SU-DHL-6 (cell line): Measurements from ENCODE around the gene SLC9A9.

Experiments used
- H2AFZ ChIP-seq: fragments of 200-600 bp; sonication (generic); 2 replicates; pipeline ENCODE4 v1.6.1; 2014; ENCODE audit warnings: low read depth, mild to moderate bottlenecking, moderate library complexity, mixed read lengths, antibody characterized with exemption, low read length; ENCODE audit not compliant: severe bottlenecking
- H3F3A ChIP-seq: fragments of 200-600 bp; shearing (Covaris generic); 2 replicates; pipeline ENCODE4 v1.6.0; 2016; ENCODE audit warnings: antibody characterized with exemption, mild to moderate bottlenecking; ENCODE audit not compliant: insufficient read depth
- H3K27ac ChIP-seq: fragments of 200-600 bp; sonication (generic); 2 replicates; pipeline ENCODE4 v1.5.1; 2016; ENCODE audit warnings: low read depth, mild to moderate bottlenecking, low read length, moderate library complexity, mixed read lengths
- H3K27me3 ChIP-seq: fragments of 200-600 bp; sonication (generic), shearing (Covaris generic); 2 replicates; pipeline ENCODE4 v1.6.0; 2014; ENCODE audit warnings: mild to moderate bottlenecking, low read length
- H3K36me3 ChIP-seq: fragments of 200-600 bp; sonication (generic); 2 replicates; pipeline ENCODE4 v1.6.1; 2014; ENCODE audit warnings: mild to moderate bottlenecking, low read length, mixed read lengths
- H3K4me2 ChIP-seq: fragments of 300-600, 200-600 bp; shearing (Covaris generic), sonication (generic); 2 replicates; pipeline ENCODE4 v1.6.0; 2014; ENCODE audit warnings: low read length, low read depth, mild to moderate bottlenecking; ENCODE audit not compliant: poor library complexity, severe bottlenecking
- H3K4me3 ChIP-seq: fragments of 200-600 bp; sonication (generic); 2 replicates; pipeline ENCODE4 v1.5.1; 2014; ENCODE audit warnings: antibody characterized with exemption, low read length, mild to moderate bottlenecking, mixed read lengths; ENCODE audit not compliant: insufficient read depth, poor library complexity, severe bottlenecking
- H3K79me2 ChIP-seq: fragments of 200-600 bp; sonication (generic); 2 replicates; pipeline ENCODE4 v1.6.1; 2014; ENCODE audit warnings: mild to moderate bottlenecking, low read length, moderate library complexity; ENCODE audit not compliant: insufficient read depth
- H3K9ac ChIP-seq: fragments of 200-600 bp; sonication (generic); 2 replicates; pipeline ENCODE4 v1.7.0; 2014; ENCODE audit warnings: mild to moderate bottlenecking, low read length
- H3K9me2 ChIP-seq: fragments of 200-600 bp; sonication (generic); replicated peaks from 2 replicates; pipeline ENCODE4 v1.6.1; 2014; ENCODE audit warnings: low read length; ENCODE audit not compliant: insufficient read depth
- H3K9me3 ChIP-seq: fragments of 200-600 bp; sonication (generic); 2 replicates; pipeline ENCODE4 v1.6.1; 2014; ENCODE audit warnings: low read length, mixed read lengths; ENCODE audit not compliant: insufficient read depth
- H4K20me1 ChIP-seq: fragments of 200-600 bp; sonication (generic); 2 replicates; pipeline ENCODE4 v1.6.1; 2014; ENCODE audit warnings: low read depth, mild to moderate bottlenecking, antibody characterized with exemption, low read length, moderate library complexity, mixed read lengths
- CTCF ChIP-seq: fragments of 200-600 bp; sonication (generic); IDR thresholded peaks from one replicate; pipeline ENCODE4 v1.5.1; 2017; ENCODE audit warnings: antibody characterized with exemption, mild to moderate bottlenecking, low read length, moderate library complexity; ENCODE audit not compliant: insufficient read depth, poor library complexity, severe bottlenecking
- EZH2phosphoT487 ChIP-seq: fragments of 200-600 bp; sonication (generic), shearing (Covaris generic); conservative IDR thresholded peaks from 2 replicates; pipeline ENCODE4 v1.6.1; 2018; ENCODE audit warnings: mild to moderate bottlenecking, antibody characterized with exemption, low read length, moderate library complexity, mixed read lengths

Gene SLC9A9

GRCh38 chr3:143430568-143430967, 417.7 kb downstream of the SLC9A9 start:
- TF ChIP-seq EZH2phosphoT487 (no peak), CTCF (no peak)
- Histone ChIP-seq H3K27me3 (no peaks in the 10 kb centered on the region; the same call in 1 of the 2 replicates), H3K4me2 (no peak overlapping the region), H3K27ac (no peak overlapping the region), H3F3A (no peaks in the 10 kb centered on the region), H3K9ac (no peak overlapping the region), H3K36me3 (no peaks in the 10 kb centered on the region), H3K9me2 (no peaks in the 10 kb centered on the region), H3K9me3 (no peaks in the 10 kb centered on the region), H3K4me3 (no peak overlapping the region), H3K79me2 (no peaks in the 10 kb centered on the region), H2AFZ (no peak overlapping the region), H4K20me1 (no peaks in the 10 kb centered on the region)

- no peak overlapping the region for H3K4me3 ChIP-seq
- H3K79me2 ChIP-seq: no peaks in the 10 kb centered on the region
- no peaks in the 10 kb centered on the region for H3F3A ChIP-seq
- no peak for TF ChIP-seq EZH2phosphoT487
- TF ChIP-seq CTCF: no peak
- no peak overlapping the region for H3K4me2 ChIP-seq
- no peaks in the 10 kb centered on the region for H3K9me2 ChIP-seq
- no peaks in the 10 kb centered on the region for H3K9me3 ChIP-seq
- H3K27me3 ChIP-seq: no peaks in the 10 kb centered on the region; the same call in 1 of the 2 replicates
- no peaks in the 10 kb centered on the region for H3K36me3 ChIP-seq
- no peak overlapping the region for H3K27ac ChIP-seq
- no peaks in the 10 kb centered on the region for H4K20me1 ChIP-seq
- H3K9ac ChIP-seq: no peak overlapping the region
- H2AFZ ChIP-seq: no peak overlapping the region
Observed at GRCh38 chr3:143429628-143430514, 418.4 kb downstream of the SLC9A9 start.

DNA sequence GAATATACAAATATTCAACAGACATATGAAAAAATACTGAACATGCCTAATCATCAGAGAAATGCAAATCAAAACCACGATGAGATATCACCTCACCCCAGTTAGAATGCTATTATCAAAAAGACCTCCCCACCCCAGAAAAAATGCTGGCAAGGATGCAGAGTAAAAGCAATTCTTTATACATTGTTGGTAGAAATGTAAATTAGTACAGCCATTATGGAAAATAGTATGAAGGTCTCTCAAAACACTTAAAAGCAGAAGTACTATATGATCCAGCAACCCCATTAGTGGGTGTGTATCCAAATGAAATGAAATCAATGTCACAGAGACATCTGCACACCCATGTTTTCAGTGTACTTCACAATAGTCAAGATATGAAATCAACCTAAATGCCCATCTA, 420.0 kb downstream of the SLC9A9 start:
- Histone ChIP-seq H3K4me2 (no peak overlapping the region), H3F3A (no peaks in the 10 kb centered on the region), H3K36me3 (no peaks in the 10 kb centered on the region), H3K79me2 (no peaks in the 10 kb centered on the region), H3K9me2 (no peaks in the 10 kb centered on the region), H2AFZ (no peak overlapping the region), H3K27me3 (no peaks in the 10 kb centered on the region; the same call in 1 of the 2 replicates), H3K4me3 (no peak overlapping the region), H3K27ac (no peak overlapping the region), H3K9ac (no peak overlapping the region), H3K9me3 (no peaks in the 10 kb centered on the region), H4K20me1 (no peaks in the 10 kb centered on the region)
- TF ChIP-seq EZH2phosphoT487 (no peak), CTCF (no peak)
